BE2C (cell line): ENCODE data around the gene FCAMR.

ENCODE experiments used
- DNase-seq: peaks from one replicate; pipeline ENCODE4 v3.0.0-alpha.2; 2020
- H3K27me3 ChIP-seq: fragments of 250-450 bp; sonication (Bioruptor Pico); 2 replicates; pipeline ENCODE4 v1.5.1; 2020; ENCODE audit warnings: mild to moderate bottlenecking
- H3K36me3 ChIP-seq: fragments of 250-450 bp; sonication (Bioruptor Pico); 2 replicates; pipeline ENCODE4 v1.5.1; 2020; ENCODE audit warnings: mild to moderate bottlenecking
- H3K4me1 ChIP-seq: fragments of 250-450 bp; sonication (Bioruptor Pico); 2 replicates; pipeline ENCODE4 v1.5.1; 2020
- H3K4me3 ChIP-seq: 2 replicates; pipeline ENCODE4 v1.5.1; 2011; ENCODE audit warnings: low read depth, low read length
- H3K9me3 ChIP-seq: fragments of 250-450 bp; sonication (Bioruptor Pico); 2 replicates; pipeline ENCODE4 v1.5.1; 2020
- TF ChIP-seq, protein P1 (sequence below): IDR thresholded peaks from 2 replicates; pipeline ENCODE4 v1.5.1; 2012; ENCODE audit warnings: mild to moderate bottlenecking, low read depth, low read length

Gene FCAMR

DNA sequence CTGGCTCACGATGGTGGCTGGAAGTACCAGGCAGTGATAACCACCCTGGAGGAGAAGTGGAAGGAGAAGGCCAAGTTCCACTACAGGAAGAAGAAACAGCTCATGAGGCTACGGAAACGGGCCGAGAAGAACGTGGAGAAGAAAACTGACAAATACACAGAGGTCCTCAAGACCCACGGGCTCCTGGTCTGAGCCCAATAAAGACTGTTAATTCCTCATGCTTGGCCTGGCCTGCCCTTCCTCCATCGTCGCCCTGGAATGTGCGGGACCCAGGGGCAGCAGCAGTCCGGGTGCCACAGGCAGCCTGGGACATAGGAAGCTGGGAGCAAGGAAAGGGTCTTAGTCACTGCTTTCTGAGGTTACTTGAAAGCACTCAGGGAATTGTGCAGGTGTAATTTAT lies 62.2 kb downstream of the FCAMR start:
- H3K27me3 ChIP-seq, result peaks cover 7% of the 10 kb centered on the region
- H3K36me3 ChIP-seq, result no peaks in the 10 kb centered on the region
- H3K4me3 ChIP-seq, result no peak overlapping the region
- H3K9me3 ChIP-seq, result no peaks in the 10 kb centered on the region
- TF ChIP-seq, protein P1, sequence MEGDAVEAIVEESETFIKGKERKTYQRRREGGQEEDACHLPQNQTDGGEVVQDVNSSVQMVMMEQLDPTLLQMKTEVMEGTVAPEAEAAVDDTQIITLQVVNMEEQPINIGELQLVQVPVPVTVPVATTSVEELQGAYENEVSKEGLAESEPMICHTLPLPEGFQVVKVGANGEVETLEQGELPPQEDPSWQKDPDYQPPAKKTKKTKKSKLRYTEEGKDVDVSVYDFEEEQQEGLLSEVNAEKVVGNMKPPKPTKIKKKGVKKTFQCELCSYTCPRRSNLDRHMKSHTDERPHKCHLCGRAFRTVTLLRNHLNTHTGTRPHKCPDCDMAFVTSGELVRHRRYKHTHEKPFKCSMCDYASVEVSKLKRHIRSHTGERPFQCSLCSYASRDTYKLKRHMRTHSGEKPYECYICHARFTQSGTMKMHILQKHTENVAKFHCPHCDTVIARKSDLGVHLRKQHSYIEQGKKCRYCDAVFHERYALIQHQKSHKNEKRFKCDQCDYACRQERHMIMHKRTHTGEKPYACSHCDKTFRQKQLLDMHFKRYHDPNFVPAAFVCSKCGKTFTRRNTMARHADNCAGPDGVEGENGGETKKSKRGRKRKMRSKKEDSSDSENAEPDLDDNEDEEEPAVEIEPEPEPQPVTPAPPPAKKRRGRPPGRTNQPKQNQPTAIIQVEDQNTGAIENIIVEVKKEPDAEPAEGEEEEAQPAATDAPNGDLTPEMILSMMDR, result no peak
- DNase-seq, result no peak
- peaks cover 3% of the 10 kb centered on the region for H3K4me1 ChIP-seq
